Cardiac fibroblast (primary cell): ENCODE data around the gene NFIL3.
A peak's percentile ranks its signal among the peaks of the same experiment; 100 is the strongest.

Source experiments
- DNase-seq, 2 donors: peaks; one replicate each; pipeline versions ENCODE4 v3.0.0 to v3.0.0-alpha.2; 2010; ENCODE audit warnings: low read depth in 2 of 2
- H3K4me3 ChIP-seq, 2 donors: replicated peaks in 1 of 2; 1 replicate in 1 of 2; 2 replicates in 1 of 2; pipeline ENCODE4 v1.5.1; 2011; ENCODE audit warnings: low read depth in 2 of 2, low read length in 2 of 2, mild to moderate bottlenecking in 2 of 2, moderate library complexity in 1 of 2
- TF ChIP-seq, protein P1 (sequence below): IDR thresholded peaks from one replicate; pipeline ENCODE4 v1.5.1; 2011; ENCODE audit warnings: low read depth, mild to moderate bottlenecking, low read length, inconsistent platforms

NFIL3 gene

DNA sequence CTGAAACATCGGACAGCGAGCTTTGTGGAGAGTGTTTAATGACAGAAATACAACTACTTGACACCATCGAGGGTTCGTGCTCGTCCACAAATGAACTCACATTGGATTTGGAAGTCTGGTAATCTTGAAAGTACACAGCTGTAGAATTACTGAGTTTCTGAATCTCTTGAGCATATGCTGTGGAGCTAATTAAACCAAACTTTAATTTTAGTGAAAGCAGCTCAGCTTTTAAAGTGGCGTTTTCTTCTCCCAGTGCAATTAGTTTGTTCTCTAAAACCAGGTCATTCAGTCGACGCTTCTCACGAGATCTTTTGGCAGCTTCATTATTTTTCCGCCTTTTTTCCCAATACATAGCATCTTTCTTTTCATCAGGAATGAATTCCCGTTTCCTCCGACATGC, 13.5 kb downstream of the NFIL3 start:
- TF ChIP-seq, protein P1, sequence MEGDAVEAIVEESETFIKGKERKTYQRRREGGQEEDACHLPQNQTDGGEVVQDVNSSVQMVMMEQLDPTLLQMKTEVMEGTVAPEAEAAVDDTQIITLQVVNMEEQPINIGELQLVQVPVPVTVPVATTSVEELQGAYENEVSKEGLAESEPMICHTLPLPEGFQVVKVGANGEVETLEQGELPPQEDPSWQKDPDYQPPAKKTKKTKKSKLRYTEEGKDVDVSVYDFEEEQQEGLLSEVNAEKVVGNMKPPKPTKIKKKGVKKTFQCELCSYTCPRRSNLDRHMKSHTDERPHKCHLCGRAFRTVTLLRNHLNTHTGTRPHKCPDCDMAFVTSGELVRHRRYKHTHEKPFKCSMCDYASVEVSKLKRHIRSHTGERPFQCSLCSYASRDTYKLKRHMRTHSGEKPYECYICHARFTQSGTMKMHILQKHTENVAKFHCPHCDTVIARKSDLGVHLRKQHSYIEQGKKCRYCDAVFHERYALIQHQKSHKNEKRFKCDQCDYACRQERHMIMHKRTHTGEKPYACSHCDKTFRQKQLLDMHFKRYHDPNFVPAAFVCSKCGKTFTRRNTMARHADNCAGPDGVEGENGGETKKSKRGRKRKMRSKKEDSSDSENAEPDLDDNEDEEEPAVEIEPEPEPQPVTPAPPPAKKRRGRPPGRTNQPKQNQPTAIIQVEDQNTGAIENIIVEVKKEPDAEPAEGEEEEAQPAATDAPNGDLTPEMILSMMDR = no peak
- no peak overlapping the region for H3K4me3 ChIP-seq

DNA sequence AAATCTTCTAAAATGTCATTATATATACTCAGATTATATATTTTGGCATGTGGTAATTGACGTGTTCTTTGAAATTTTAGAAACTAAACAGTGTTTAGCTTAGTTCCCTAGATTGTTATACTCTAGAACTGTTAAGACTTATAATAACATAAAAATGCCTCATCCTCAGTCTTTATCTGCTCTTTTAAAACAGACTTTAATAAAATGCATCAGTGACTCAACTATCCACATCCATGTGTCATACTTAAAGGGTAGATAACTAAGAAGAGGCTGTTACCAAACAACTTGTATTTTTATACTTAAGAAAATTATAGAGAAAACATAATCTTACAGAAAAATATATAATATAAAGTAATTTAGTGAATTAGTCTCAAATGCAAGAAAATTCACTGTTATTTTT, 15.2 kb downstream of the NFIL3 start:
- H3K4me3 ChIP-seq = no peak overlapping the region
- TF ChIP-seq, protein P1 = no peak

More for the DNA sequence above, 13.5 kb downstream of the NFIL3 start:
- no peak for DNase-seq

DNA sequence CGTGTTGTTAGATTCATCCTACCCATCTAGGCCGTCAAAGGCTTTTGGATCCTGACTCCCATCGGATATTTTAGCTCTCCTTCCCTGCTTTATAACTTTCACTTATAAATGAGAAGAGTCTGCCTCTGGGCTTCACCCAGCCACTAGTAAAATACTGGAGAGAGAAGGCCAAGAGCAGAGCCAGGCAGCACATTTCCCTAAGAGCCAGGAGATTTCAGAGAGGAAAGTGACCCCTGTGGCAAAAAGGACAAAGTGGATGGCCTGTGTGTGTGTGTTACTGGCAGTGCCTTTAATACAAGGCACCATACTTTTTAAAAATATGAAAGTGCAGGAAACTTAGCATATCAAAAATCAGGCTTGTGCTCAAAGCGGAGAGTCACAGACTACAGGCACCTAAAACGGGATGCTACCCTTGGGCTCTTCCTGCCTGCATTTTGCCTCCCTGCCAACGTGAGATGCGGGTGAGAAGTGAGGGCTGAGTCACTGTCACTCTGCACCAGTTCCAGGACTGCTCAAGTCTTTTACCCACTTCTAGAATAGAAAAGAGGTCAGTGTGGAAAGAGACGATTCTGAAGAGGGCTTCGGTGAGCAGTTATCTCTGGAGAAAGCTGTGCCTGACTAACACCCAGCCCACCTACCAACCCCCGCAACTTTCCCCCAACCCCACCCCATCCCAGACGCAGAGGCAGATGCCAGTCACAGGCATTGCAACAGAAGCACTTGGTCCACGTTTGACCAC, 15.9 kb downstream of the NFIL3 start:
- TF ChIP-seq, protein P1 = no peak
- DNase-seq = no peak
- no peak overlapping the region for H3K4me3 ChIP-seq

More for the DNA sequence above, 15.2 kb downstream of the NFIL3 start:
- DNase-seq = peak in 1 of 2 donors; percentile 61

DNA sequence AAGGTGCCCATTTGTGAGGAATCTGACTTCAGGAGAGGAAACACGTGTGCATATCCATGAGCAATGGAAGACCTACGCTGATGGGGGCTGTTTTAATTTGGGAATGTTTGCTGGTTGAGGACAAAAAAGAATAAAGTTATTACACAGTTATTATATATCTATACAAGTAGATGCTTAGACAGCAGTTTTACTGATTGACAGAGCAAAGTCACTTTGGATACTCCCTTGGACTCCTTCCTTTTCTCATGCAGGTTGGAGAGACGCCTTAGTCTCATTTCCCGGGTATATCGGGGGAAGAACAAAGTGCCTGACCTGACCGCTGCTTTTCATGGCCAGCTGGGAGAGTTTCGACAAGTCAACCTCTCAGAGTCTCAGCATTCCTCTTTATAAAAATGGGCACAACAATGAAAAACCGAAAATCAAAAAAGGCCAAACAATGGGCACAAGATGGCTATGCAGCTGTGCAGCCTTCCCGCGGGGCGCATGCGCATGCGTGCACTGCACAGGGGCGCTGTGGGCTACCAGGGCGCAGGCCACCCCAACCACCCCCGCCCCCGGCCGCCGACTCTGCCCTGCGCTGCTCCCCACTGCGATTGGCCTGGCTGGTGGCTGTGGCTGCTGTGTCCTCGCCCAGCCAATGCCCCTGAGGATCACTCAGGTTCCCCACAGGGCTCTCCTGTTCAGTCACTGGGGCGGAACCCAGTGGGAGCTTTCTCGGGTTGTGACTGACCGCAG, 18.1 kb downstream of the NFIL3 start:
- H3K4me3 ChIP-seq = no peak overlapping the region
- TF ChIP-seq, protein P1 = no peak
- no peak for DNase-seq

DNA sequence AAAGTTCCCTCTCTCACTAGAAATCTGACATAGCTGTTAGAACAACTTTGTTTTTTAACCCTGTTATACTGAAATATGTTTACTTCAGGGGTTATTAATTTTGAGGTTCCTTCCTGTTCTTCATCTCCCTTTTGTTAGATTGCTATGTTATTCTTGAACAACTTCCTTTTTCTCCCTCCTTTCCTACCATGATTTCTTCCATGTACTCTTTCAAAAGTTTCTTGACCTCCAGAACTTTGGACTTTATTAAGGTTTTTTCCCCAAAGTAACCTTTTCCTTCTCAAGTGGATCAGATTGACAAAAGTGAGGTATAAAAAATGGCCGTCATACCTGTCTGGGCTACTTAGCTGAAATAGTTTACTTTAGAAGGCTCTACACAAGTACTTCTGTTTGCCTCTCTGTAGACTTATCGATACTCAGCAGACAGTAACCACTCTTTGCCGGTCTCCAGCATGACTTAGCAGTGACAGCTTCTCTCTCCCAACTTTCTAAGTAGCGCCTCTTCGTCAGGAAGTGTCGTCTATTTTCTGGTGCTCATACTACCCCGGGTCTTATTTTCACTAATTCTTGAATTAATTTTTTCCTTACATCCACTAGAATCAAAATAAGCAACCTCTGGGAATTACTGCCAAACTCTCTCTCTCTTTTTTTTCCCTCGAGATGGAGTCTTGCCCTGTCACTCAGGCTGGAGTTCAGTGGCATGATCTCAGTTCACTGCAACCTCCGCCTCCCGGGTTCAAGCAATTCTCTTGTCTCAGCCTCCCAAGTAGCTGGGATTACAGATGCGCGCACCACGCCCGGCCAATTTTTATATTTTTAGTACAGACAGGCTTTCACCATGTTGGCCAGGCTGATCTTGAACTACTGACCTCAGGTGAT, 19.7 kb downstream of the NFIL3 start:
- no peak overlapping the region for H3K4me3 ChIP-seq
- TF ChIP-seq, protein P1 = no peak
- no peak for DNase-seq

DNA sequence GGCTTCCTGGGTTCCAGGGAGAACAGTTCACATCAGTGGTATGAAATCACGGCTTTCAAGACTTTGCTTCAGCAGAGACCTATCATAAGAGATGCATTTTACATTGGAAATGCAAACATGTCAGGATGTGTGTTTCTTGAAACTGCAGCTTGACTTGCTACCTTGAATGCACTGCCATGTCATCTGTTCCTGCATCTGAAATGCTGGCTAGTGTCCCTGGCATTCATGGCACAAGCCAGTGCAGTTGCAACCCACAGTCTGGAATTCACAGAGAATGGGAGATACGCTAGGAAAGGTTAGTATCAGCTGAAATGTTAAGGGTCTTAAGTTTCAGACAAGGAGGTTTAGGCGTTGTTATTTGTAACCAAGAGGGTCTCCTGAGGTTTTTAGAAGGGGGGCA, 24.7 kb downstream of the NFIL3 start:
- no peak overlapping the region for H3K4me3 ChIP-seq
- DNase-seq = no peak
- TF ChIP-seq, protein P1 = no peak
